ENCODE measurements around the gene ADAM19.

ADAM19 gene

GRCh38 chr5:157555037-157555640 lies 20.4 kb downstream of the ADAM19 start:
- H3K4me3 ChIP-seq (ENCODE audit: low read length): no peak overlapping the region
- DNase-seq (ENCODE audit: low read depth): no peak
- no peak for TF ChIP-seq CTCF (conservative IDR thresholded peaks at IDR 0.05; ENCODE audit: low read length)

- TF ChIP-seq CTCF (conservative IDR thresholded peaks at IDR 0.05; ENCODE audit: low read length): no peak
- no peak for DNase-seq (ENCODE audit: low read depth)
- H3K4me3 ChIP-seq (ENCODE audit: low read length): no peak overlapping the region
Measured at GRCh38 chr5:157554179-157555036, 21.2 kb downstream of the ADAM19 start.

DNA sequence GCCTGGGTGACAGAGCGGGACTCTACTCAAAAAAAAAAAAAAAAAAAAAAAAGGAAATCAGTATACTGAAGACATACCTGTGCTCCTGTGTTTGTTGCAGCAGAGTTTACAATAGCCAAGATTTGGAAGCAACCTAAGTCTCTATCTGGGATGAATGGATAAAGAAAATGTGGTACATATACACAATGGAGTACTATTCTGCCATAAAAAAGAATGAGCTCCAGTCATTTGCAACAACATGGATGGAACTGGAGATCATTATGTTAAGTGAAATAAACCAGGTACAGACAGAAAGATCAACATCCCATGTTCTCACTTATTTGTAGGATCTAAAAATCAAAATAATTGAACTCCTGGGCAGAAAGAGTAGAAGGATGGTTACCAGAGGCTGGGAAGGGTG lies 22.9 kb downstream of the ADAM19 start:
- TF ChIP-seq CTCF (conservative IDR thresholded peaks at IDR 0.05; ENCODE audit: low read length): no peak

GRCh38 chr5:157550663-157551062 lies 24.9 kb downstream of the ADAM19 start:
- H3K4me3 ChIP-seq (ENCODE audit: low read length): no peak overlapping the region
- TF ChIP-seq CTCF (conservative IDR thresholded peaks at IDR 0.05; ENCODE audit: low read length): no peak
- no peak for DNase-seq (ENCODE audit: low read depth)

More for the DNA sequence above, 22.9 kb downstream of the ADAM19 start:
- DNase-seq (ENCODE audit: low read depth): no peak
- H3K4me3 ChIP-seq (ENCODE audit: low read length): no peak overlapping the region

- TF ChIP-seq CTCF (conservative IDR thresholded peaks at IDR 0.05; ENCODE audit: low read length): no peak
- no peak for DNase-seq (ENCODE audit: low read depth)
- no peak overlapping the region for H3K4me3 ChIP-seq (ENCODE audit: low read length)
Measured at GRCh38 chr5:157549954-157550549, 25.5 kb downstream of the ADAM19 start.

GRCh38 chr5:157549283-157549629 lies 26.3 kb downstream of the ADAM19 start:
- peak; percentile 61 for DNase-seq (ENCODE audit: low read depth)
- no peak for TF ChIP-seq CTCF (conservative IDR thresholded peaks at IDR 0.05; ENCODE audit: low read length)
- H3K4me3 ChIP-seq (ENCODE audit: low read length): no peak overlapping the region
